HL-60 (cell line): Measurements from ENCODE around the gene RAET1G.
"Not testable (repeated sequence)": the region's sequence is repeated elsewhere in the genome, so short reads cannot be mapped to it uniquely, and the experiment has no call there.

Experiments used
- DNase-seq, 2 experiments: peaks; one replicate each; pipeline ENCODE4 v3.0.0-alpha.2; 2010 to 2020; ENCODE audit warnings: low read depth in 1 of 2, low spot score in 1 of 2
- H3K27ac ChIP-seq: fragments of 250-450 bp; sonication (Bioruptor Pico); replicated peaks from 2 replicates; pipeline ENCODE4 v1.5.1; 2020; ENCODE audit warnings: mild to moderate bottlenecking, moderate library complexity
- H3K27me3 ChIP-seq: fragments of 250-450 bp; sonication (Bioruptor Pico); 2 replicates; pipeline ENCODE4 v1.5.1; 2021; ENCODE audit warnings: mild to moderate bottlenecking, moderate library complexity; ENCODE audit not compliant: insufficient read depth, poor library complexity, severe bottlenecking
- H3K4me3 ChIP-seq: replicated peaks from 2 replicates; pipeline ENCODE4 v1.5.1; 2011; ENCODE audit warnings: mild to moderate bottlenecking, control low read depth, low read length; ENCODE audit not compliant: insufficient read depth
- GABPA ChIP-seq: IDR thresholded peaks from 2 replicates; pipeline ENCODE4 v1.6.1; 2012; ENCODE audit warnings: low read depth
- POLR2AphosphoS5 ChIP-seq: IDR thresholded peaks from 2 replicates; pipeline ENCODE4 v1.6.1; 2012; ENCODE audit warnings: low read depth
- SPI1 ChIP-seq: IDR thresholded peaks from 2 replicates; pipeline ENCODE4 v1.6.1; 2012; ENCODE audit warnings: low read depth, mild to moderate bottlenecking, borderline replicate concordance
- TF ChIP-seq, protein P1 (sequence below): IDR thresholded peaks from one replicate; pipeline ENCODE4 v1.5.1; 2011; ENCODE audit warnings: low read length, control low read depth, inconsistent platforms; ENCODE audit not compliant: insufficient read depth
- TF ChIP-seq, protein P2 (sequence below): IDR thresholded peaks from 2 replicates; pipeline ENCODE4 v1.6.1; 2012; ENCODE audit warnings: low read depth; ENCODE audit not compliant: insufficient replicate concordance

Gene RAET1G

DNA sequence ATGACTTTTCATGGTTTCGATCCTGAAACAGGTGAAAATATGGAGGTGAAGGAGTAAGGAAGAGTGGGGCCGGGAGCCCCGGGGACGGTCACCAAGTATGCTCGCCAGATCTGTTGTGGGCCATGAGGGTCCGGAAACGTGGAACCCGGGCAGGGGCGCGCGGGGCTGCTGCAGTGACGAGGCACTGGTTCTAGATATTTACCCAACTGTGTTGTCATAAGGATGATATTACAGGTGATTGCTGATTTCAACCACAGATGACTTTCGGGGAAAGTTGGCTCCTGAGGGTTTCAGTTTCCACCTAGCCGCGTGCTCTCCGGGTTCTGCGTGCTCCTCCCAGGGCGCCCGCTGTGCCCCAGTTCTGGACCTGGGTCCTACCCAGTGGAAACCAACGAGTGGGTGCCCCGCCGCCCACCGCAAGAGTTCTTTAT lies 12.2 kb downstream of the RAET1G start:
- no peak for DNase-seq
- TF ChIP-seq, protein P1, sequence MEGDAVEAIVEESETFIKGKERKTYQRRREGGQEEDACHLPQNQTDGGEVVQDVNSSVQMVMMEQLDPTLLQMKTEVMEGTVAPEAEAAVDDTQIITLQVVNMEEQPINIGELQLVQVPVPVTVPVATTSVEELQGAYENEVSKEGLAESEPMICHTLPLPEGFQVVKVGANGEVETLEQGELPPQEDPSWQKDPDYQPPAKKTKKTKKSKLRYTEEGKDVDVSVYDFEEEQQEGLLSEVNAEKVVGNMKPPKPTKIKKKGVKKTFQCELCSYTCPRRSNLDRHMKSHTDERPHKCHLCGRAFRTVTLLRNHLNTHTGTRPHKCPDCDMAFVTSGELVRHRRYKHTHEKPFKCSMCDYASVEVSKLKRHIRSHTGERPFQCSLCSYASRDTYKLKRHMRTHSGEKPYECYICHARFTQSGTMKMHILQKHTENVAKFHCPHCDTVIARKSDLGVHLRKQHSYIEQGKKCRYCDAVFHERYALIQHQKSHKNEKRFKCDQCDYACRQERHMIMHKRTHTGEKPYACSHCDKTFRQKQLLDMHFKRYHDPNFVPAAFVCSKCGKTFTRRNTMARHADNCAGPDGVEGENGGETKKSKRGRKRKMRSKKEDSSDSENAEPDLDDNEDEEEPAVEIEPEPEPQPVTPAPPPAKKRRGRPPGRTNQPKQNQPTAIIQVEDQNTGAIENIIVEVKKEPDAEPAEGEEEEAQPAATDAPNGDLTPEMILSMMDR = no peak
- TF ChIP-seq, protein P2, sequence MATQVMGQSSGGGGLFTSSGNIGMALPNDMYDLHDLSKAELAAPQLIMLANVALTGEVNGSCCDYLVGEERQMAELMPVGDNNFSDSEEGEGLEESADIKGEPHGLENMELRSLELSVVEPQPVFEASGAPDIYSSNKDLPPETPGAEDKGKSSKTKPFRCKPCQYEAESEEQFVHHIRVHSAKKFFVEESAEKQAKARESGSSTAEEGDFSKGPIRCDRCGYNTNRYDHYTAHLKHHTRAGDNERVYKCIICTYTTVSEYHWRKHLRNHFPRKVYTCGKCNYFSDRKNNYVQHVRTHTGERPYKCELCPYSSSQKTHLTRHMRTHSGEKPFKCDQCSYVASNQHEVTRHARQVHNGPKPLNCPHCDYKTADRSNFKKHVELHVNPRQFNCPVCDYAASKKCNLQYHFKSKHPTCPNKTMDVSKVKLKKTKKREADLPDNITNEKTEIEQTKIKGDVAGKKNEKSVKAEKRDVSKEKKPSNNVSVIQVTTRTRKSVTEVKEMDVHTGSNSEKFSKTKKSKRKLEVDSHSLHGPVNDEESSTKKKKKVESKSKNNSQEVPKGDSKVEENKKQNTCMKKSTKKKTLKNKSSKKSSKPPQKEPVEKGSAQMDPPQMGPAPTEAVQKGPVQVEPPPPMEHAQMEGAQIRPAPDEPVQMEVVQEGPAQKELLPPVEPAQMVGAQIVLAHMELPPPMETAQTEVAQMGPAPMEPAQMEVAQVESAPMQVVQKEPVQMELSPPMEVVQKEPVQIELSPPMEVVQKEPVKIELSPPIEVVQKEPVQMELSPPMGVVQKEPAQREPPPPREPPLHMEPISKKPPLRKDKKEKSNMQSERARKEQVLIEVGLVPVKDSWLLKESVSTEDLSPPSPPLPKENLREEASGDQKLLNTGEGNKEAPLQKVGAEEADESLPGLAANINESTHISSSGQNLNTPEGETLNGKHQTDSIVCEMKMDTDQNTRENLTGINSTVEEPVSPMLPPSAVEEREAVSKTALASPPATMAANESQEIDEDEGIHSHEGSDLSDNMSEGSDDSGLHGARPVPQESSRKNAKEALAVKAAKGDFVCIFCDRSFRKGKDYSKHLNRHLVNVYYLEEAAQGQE = no peak
- TF ChIP-seq SPI1 (no peak), POLR2AphosphoS5 (no peak), GABPA (no peak)
- Histone ChIP-seq H3K4me3 (no peak overlapping the region), H3K27me3 (peaks cover 2% of the 10 kb centered on the region), H3K27ac (no peak overlapping the region)

DNA sequence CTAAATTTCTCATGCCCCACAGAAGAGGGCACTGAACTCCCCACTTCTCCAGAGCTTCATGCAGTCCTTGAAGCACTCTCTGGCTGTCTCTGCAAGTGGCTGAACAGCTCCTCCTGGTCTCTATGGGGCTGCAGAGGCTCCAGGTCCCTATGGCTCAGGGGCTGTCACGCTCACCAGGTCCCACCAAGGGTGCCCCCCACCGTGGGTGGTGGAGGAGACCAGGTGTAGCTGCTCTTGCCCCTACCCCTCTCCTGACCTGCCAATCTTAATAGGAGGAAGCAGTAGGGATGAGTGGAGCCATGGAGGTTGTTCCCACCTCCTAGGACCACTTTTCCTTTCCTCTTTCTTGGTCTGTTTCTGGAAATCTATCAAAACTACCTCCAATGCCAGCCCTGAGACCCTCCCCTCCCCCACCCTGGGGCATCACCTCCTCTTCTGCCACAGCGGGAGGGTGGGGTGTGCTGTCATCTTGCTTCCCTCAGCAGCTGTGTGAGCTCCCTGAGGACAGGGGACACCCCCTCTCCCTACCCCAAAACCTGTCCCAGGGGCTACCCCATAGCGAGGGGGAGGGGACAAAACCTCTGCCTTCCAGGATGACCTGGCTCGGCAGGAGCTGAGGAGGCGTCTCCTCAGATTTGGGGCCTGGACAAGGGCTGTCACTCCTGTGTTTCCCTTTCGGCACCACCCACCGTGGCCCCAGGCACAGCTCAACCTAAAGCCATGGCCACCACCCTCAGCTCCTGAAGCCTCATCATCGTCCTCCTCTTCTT lies 13.0 kb downstream of the RAET1G start:
- TF ChIP-seq SPI1 (no peak), POLR2AphosphoS5 (no peak), GABPA (no peak)
- TF ChIP-seq, protein P1 = no peak
- TF ChIP-seq, protein P2 = no peak
- no peak overlapping the region for H3K4me3 ChIP-seq
- H3K27ac ChIP-seq = no peak overlapping the region
- no peak for DNase-seq
- H3K27me3 ChIP-seq = peaks cover 2% of the 10 kb centered on the region

DNA sequence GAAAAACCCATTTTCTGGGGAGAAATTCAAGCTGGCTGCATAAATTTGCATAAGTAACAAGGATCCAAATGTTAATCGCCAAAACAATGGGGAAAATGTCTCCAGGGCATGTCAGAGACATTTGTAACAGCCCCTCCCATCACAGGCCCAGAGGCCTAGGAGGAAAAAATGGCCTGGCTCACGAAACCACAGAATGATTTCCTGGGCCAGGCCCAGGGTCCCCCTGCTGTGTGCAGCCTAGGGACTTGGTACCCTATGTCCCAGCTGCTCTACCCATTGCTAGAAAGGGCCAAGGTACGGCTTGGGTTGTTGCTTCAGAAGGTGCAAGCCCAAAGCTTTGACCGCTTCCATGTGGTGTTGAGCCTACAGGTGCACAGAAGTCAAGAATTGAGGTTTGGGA lies 14.4 kb downstream of the RAET1G start:
- not testable (repeated sequence) for H3K27me3 ChIP-seq, H3K27ac ChIP-seq, H3K4me3 ChIP-seq, DNase-seq

DNA sequence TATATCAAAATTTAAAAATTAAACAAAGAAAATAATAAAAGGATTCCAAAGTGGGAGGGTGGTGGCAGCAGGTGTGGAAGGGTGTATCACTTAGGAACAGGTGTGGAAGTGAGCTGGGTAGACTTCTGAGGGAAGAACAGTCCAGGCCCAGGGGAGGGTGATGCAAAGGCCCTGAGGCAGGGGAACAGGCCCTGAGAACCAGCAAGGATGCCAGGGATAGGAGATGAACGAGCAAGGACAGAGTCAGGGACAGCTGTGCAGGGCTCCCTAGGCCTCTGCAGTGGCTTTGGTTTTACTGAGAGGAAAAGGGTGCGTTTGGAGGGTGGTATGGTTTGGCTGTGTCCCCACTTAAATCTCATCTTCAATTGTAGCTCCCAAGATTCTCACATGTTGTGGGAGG lies 15.6 kb downstream of the RAET1G start:
- Histone ChIP-seq H3K27me3 (peaks cover 8% of the 10 kb centered on the region), H3K27ac (no peak overlapping the region), H3K4me3 (no peak overlapping the region)
- no peak for DNase-seq
- TF ChIP-seq GABPA = no peak
- TF ChIP-seq POLR2AphosphoS5 = no peak
- TF ChIP-seq, protein P1 = no peak
- TF ChIP-seq, protein P2 = no peak
- no peak for TF ChIP-seq SPI1
